ENCODE measurements around the gene DYNC1I1. TPM values are rescaled to one million over a fixed set of nuclear protein-coding genes. Genes with fewer than 3 reads are reported as not detected.
"Not testable (repeated sequence)": the region's sequence is repeated elsewhere in the genome, so short reads cannot be mapped to it uniquely, and the experiment has no call there.

DYNC1I1 gene
- total and polyA plus RNA-seq, 2 experiments from 2014 or later, result 1.4 to 4.1 TPM

DNA sequence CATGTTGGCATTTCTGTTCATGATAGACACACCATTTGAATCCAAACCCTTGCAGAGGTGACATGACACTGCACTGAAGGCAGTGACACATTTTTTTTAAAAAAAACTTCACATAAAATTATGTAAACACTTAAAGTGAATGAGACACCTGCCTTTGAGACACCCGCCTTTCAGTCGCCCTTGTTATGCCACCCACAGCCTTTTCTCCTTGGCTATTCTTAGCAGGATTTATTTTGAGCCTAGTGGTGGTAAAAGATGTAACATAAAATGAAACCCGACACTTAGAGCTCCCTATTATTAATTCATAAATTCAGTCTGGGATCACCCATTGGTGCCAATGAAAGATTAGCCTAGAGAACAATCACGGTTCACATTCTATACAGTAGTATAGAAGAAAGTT lies 161.3 kb downstream of the DYNC1I1 start:
- Histone ChIP-seq H4K20me1 (replicated peaks; ENCODE audit: insufficient read depth) (no peaks in the 10 kb centered on the region), H3K27me3 (ENCODE audit: insufficient read depth) (no peaks in the 10 kb centered on the region), H3K9me2 (ENCODE audit: insufficient read depth) (no peaks in the 10 kb centered on the region), H3K4me3 (no peak overlapping the region), H2AFZ (no peak overlapping the region), H3K79me2 (replicated peaks; ENCODE audit: insufficient read depth) (no peaks in the 10 kb centered on the region), H3F3A (replicated peaks; ENCODE audit: low read depth) (no peaks in the 10 kb centered on the region), H3K36me3 (ENCODE audit: insufficient read depth) (no peaks in the 10 kb centered on the region), H3K4me1 (ENCODE audit: insufficient read depth) (no peaks in the 10 kb centered on the region), H3K4me2 (no peak overlapping the region), H3K27ac (ENCODE audit: low read depth) (no peak overlapping the region)
- Mint-ChIP-seq H3K27me3 (ENCODE audit: insufficient read depth, low read depth, poor library complexity) (no peaks in the 10 kb centered on the region), H3K27ac (no peak overlapping the region), H3K36me3 (ENCODE audit: low read depth) (no peaks in the 10 kb centered on the region), H3K9me3 (no peaks in the 10 kb centered on the region), H3K4me1 (0 out of 3 replicates have a peak, but pooled peaks cover 4% of the 10 kb centered on the region), H3K4me3 (no peak overlapping the region)
- no peak for DNase-seq (ENCODE audit: low spot score)
- TF ChIP-seq EZH2 (IDR thresholded peaks at IDR 0.05; ENCODE audit: low read depth, unreplicated experiment), result no peak
- no peak for TF ChIP-seq STAT1 (IDR thresholded peaks at IDR 0.05; ENCODE audit: unreplicated experiment)
- no peak for TF ChIP-seq EZH2phosphoT487 (IDR thresholded peaks at IDR 0.05; ENCODE audit: unreplicated experiment)
- TF ChIP-seq POLR2AphosphoS5 (IDR thresholded peaks at IDR 0.05; ENCODE audit: low read depth), result no peak
- no peak for TF ChIP-seq CREB1 (CRISPR knock-in tag; IDR thresholded peaks at IDR 0.05; ENCODE audit: low read depth)
- no peak for TF ChIP-seq JUNB (IDR thresholded peaks at IDR 0.05; ENCODE audit: unreplicated experiment)
- no peak for TF ChIP-seq NANOG (IDR thresholded peaks at IDR 0.05; ENCODE audit: borderline replicate concordance)
- no peak for ATAC-seq

DNA sequence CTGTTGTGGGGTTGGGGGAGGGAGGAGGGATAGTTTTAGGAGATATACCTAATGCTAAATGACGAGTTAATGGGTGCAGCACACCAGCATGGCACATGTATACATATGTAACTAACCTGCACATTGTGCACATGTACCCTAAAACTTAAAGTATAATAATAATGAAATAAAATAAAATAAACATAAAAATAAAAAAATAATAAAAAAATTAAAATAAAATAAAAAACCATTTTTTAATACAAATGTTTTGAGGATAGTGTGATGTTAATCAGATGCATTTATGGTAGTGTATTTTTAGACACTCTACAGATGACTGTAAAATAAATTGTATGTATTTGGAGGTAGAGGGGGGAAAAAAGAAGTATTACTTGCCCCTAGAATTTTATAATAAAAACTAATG lies 172.5 kb downstream of the DYNC1I1 start:
- not testable (repeated sequence) for DNase-seq (ENCODE audit: low spot score); H3K4me1 Mint-ChIP-seq

DNA sequence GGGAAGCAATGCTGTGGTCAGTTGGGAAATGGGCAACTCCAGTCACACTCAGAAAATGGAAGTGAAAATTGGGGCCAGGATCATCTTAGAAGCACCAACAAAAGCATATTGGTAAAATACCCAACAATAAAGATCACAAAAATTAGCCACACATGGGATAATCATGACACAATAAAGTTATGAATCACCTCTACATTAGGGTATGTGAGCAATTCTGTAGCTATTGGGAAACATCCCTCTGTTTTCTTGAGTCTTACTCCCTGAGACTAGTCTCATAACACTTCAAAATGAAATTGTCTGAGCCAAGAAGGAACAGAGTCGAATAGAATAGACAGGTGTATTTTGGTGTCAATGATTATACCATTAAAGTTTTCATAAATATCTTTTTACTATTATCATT lies 178.3 kb downstream of the DYNC1I1 start:
- no peaks in the 10 kb centered on the region for H3K4me1 Mint-ChIP-seq
- Histone ChIP-seq H3K79me2 (replicated peaks; ENCODE audit: insufficient read depth) (no peaks in the 10 kb centered on the region), H3K36me3 (ENCODE audit: insufficient read depth) (no peaks in the 10 kb centered on the region), H3K4me2 (no peak overlapping the region), H3F3A (replicated peaks; ENCODE audit: low read depth) (no peaks in the 10 kb centered on the region), H3K4me1 (ENCODE audit: insufficient read depth) (no peaks in the 10 kb centered on the region), H3K9me2 (ENCODE audit: insufficient read depth) (peaks cover 3% of the 10 kb centered on the region; the same call in 1 of the 2 replicates), H3K27me3 (ENCODE audit: insufficient read depth) (no peaks in the 10 kb centered on the region), H3K27ac (ENCODE audit: low read depth) (no peak overlapping the region), H2AFZ (no peak overlapping the region), H3K4me3 (no peak overlapping the region), H4K20me1 (replicated peaks; ENCODE audit: insufficient read depth) (no peaks in the 10 kb centered on the region)
- peaks cover 2% of the 10 kb centered on the region for H3K27me3 Mint-ChIP-seq (ENCODE audit: insufficient read depth, low read depth, poor library complexity)
- no peaks in the 10 kb centered on the region for H3K36me3 Mint-ChIP-seq (ENCODE audit: low read depth)
- H3K4me3 Mint-ChIP-seq, result no peak overlapping the region
- no peak overlapping the region for H3K27ac Mint-ChIP-seq
- no peak for DNase-seq (ENCODE audit: low spot score)
- no peak for ATAC-seq
- no peaks in the 10 kb centered on the region for H3K9me3 Mint-ChIP-seq
- TF ChIP-seq CREB1 (CRISPR knock-in tag; IDR thresholded peaks at IDR 0.05; ENCODE audit: low read depth), result no peak
- TF ChIP-seq CTCF (conservative IDR thresholded peaks at IDR 0.05; ENCODE audit: low read depth in 2 of 2), result no peak
- TF ChIP-seq ETS1 (IDR thresholded peaks at IDR 0.05), result no peak

More for the DNA sequence above, 172.5 kb downstream of the DYNC1I1 start:
- H3K36me3 Mint-ChIP-seq (ENCODE audit: low read depth); H3K27ac Mint-ChIP-seq; H4K20me1 ChIP-seq (replicated peaks; ENCODE audit: insufficient read depth); H3K4me2 ChIP-seq; H3K79me2 ChIP-seq (replicated peaks; ENCODE audit: insufficient read depth); ATAC-seq; H3K4me3 ChIP-seq; H3K9me3 Mint-ChIP-seq; H3K27me3 Mint-ChIP-seq (ENCODE audit: insufficient read depth, low read depth, poor library complexity); H3K4me3 Mint-ChIP-seq; H3F3A ChIP-seq (replicated peaks; ENCODE audit: low read depth); H3K27ac ChIP-seq (ENCODE audit: low read depth); H3K27me3 ChIP-seq (ENCODE audit: insufficient read depth); H2AFZ ChIP-seq; H3K9me2 ChIP-seq (ENCODE audit: insufficient read depth); H3K4me1 ChIP-seq (ENCODE audit: insufficient read depth); H3K36me3 ChIP-seq (ENCODE audit: insufficient read depth): not testable (repeated sequence)

All from GM23338 (cell line).